Activated gamma-delta T cell treated with Interleukin-2 at 50 U/mL for 16 hours (primary cell): Measurements from ENCODE around the gene OOSP4B.
"Not testable (repeated sequence)": the region's sequence is repeated elsewhere in the genome, so short reads cannot be mapped to it uniquely, and the experiment has no call there.

Source experiments
- DNase-seq: peaks from one replicate; pipeline ENCODE4 v3.0.0-alpha.2; 2020

OOSP4B gene

GRCh38 chr11:60016881-60017280, at the start of gene OOSP4B:
Gene OOSP4B (plus strand): TSS chr11:60017181.
- no peak for DNase-seq

DNA sequence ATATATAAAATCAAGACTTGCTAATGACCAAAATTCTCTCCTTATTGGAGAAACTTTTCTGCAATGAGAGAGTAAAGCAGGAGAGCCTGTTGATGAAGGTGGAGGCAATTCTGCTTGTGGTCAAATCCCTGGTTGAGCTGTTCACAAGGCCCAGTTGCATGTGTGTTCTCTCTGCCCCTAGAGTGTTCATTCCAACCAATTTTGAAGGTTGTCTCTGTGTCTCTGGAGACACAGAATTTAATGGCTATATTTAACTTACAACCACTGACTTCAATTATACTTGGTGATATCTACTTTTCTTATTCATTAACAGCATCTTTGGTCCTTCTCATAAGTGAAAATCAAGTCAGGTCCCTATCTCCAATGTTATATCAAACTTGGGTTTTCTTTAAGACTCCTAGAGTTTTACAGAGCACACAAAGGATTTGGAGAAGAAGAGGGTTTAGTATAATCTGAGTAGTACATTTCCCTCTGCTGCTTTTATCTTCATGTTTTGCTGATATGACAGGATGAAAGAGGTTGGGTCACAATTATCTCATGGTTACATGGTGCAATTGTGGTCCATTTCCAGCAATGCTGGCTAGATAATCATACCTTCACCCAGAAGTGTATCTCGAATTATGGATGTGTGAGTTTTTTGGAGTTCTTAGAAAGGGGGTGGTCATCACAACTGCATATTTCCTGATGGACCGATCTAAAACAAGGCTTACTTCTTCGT, 49.1 kb upstream of the OOSP4B start:
- DNase-seq = no peak

DNA sequence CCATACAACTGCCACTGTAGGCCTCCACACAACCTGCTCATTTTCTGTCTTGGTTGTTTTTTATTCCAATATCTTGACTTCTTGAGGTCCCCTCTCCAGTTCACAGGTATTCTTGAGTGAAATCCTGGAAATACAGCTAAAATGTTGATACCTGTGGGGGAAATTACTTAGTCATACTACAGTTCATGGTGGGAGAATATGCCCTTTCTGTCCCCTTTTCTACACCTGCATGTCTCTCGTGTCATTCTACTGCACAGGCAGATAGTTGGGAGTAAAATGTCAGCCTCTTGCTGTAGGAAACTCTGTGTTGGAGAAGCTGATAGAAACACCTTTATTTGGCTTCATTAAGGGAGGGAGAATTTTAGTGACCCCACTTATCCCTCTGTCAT, 48.6 kb upstream of the OOSP4B start:
- DNase-seq = no peak

DNA sequence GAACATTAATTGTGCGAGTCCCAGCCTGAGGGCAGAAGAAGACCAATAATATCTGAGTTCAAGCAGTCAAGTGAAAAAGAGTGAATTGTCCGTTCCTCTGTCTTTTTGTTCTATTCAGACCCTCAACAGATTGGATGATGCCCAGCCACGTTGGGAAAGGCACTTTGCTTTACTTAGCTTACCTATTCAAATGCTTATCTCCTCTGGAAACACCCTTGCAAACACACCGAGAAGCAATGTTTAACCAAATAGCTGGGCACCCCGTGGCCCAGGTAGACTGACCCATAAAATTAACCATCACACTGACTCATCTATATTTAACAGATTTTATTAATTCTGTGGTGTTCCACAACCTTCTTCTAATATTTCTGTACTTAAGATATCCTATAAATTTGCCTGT, 43.9 kb upstream of the OOSP4B start:
- no peak for DNase-seq

- no peak for DNase-seq
Observed at GRCh38 chr11:59981106-59981770, 35.7 kb upstream of the OOSP4B start.

DNA sequence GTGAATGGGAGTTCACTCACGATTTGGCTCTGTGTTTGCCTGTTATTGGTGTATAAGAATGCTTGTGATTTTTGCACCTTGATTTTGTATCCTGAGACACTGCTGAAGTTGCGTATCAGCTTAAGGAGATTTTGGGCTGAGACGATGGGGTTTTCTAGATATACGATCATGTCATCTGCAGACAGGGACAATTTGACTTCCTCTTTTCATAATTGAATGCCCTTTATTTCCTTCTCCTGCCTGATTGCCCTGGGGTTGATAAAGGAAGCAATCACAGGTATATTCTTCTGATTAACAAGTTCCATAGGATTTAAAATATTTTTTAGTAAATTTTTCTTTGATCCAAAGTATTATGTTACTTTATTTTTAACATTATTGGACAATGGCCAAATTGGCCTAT, 34.9 kb upstream of the OOSP4B start:
- not testable (repeated sequence) for DNase-seq

DNA sequence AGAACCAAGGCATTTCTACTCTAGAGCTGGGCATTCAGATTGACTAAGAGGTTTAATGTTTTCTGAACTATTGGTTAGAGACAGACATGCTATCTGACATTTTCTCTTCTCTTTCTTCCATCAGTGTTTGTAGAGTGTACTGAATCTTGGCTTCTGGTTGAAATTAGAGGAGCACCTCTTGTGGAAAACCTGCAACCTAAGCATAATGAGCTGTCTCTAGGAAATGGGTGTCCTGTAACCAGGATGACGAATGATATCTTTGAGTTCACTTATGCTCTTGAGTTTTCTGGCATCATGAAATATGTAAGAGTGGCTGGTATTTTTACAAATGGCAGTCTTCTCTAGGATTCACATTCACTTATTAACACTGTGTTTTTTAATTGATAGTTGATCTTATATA, 33.8 kb upstream of the OOSP4B start:
- no peak for DNase-seq

DNA sequence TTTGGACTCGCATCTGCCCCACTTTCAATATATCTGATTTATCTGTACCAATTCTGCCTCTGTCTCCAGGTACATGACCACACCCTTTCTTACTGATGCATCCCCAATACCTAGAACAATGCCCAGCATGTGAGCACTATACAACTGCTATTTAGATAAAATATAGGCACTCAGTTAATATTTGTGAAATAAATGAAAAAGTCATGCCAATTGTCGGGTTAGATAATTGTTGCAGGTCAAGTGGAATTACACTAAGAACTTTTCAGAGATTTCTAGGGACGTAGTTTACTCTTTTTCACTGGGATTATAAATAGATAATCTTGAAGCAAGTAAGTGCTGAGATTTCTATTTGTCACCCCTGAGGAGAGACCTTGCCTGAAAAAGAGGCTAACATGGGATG, 32.6 kb upstream of the OOSP4B start:
- no peak for DNase-seq

DNA sequence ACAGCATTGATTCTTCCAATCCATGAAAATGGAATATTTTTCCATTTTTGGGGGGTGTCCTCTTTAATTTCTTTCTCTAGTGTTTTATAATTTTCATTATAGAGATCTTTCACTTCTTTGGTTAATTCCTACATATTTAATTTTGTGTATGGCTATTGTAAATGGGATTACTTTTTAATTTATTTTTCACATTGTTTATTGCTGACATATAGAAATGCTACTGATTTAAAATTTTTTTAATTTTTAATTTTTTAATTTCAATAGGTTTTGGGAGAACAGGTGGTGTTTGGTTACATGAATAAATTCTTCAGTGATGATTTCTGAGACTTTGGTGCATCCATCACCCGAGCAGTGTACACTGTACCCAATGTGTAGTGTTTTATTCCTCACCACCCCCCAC, 26.6 kb upstream of the OOSP4B start:
- no peak for DNase-seq

DNA sequence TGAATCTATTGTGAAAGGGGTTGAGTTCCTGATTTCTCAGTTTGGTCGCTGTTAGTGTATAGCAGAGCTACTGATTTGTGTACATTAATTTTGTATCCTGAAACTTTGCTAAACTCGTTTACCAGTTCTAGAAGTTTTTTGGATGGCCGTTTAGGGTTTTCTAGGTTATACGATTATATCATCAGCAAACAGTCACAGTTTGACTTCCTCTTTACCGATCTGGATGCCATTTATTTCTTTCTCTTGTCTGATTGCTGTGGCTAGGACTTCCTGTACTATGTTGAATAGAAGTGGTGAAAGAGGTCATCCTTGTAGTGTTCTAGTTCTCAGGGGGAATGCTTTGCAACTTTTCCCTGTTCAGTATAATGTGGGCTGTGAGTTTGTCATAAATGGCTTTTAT, 24.6 kb upstream of the OOSP4B start:
- DNase-seq = no peak

DNA sequence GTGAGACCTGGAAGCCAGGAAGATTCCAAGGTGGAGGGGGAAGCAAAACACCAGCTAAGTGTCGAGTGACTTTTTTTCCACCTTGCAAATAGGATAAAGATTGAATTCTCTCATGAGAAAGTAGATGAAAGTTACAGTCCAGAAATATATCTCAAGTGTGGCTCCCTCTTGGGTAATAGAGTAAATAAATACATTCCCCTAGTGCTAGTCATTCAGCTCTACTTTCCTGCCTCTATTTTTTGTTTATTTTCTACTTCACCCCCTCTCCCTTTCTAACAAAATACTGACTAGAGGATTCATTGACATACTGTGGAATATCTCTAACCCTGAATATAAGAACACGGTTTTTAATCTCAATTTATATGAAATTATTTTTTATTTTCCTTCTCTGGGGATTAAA, 19.2 kb upstream of the OOSP4B start:
- DNase-seq = no peak

DNA sequence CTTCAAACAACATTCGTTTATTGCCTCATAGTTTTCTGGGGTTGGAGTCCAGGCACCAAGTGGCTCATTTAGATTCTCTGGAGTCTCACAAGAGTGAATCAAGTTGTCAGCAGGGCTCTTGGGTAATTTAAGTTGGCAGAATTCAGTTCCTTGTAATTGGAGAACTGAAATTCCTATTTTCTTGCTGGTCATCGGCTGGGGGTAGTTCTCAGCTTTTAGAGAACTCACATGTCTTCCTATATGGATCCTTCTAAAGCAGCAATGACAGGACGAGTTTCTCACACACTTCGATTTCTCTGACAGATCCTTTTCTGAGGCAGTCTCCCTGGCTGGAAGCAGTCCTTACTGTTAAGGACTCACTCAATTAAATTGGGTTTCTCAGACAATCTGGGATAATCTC, 17.3 kb upstream of the OOSP4B start:
- DNase-seq = no peak

GRCh38 chr11:60003729-60004128, 13.3 kb upstream of the OOSP4B start:
- no peak for DNase-seq

DNA sequence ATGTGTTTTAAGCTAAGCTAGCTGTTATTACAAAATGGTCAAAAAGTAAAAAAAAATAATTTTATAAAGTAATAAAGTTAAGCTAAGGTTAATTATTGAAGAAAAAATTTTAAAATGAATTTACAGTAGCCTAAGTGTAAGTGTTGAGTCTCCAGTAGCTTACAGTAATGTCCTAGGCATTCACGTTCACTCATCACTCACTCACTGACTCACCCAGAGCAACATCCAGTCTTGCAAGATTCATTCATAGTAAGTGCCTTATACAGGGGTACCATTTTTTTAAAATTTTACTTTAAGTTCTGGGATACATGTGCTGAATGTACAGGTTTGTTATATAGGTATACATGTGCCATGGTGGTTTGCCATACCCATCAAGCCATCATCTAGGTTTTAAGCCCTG, 11.6 kb upstream of the OOSP4B start:
- no peak for DNase-seq

GRCh38 chr11:60018058-60018457, 1.1 kb downstream of the OOSP4B start:
- no peak for DNase-seq

GRCh38 chr11:60020376-60020775, 3.4 kb downstream of the OOSP4B start:
- DNase-seq = not testable (repeated sequence)

DNA sequence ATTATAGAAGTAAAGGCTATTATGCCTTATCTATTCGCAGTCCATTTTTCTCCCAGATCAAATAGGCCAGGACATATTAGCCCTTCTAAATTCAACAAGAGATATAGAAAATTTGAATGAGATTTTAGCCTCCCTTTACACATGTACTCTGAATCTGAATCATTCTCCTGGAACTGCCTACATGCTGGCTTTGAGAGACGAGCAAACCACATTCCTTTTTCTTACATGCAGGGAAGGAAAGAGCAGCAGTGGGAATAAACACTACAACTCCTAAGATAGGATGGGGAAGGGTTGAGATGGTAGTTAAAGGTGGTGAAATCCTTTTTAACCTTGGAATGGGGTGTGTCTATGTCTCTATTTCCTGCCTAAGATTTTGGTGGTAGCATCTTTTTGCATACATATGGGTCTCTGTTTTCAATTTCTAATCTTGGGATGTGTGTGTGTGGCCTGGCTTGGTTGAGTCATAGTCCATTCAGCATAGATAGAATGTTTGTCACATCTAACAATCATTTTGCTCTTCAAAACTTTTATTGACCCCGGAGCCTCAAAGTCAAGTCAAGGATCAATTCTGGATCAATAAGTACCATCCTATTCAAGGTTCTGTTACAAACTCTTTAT, 12.1 kb downstream of the OOSP4B start:
- DNase-seq = no peak

DNA sequence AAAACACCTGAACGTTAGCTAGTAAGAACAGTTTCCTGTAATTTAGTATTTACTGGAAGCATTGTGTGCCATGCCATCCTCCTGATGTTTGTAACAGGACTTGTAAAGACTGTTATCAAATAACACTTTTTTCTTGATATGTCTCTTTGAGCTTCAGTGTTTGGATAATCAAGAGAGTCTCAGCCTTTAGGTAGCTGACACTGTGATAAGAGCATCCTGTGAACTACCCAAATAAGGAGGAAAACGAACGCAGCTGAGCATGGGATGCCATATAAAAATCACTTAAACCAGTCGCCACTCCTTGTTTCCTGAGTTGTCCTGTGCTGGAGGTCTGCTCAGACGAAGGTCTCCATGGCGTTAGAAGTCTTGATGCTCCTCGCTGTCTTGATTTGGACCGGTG, 23.1 kb downstream of the OOSP4B start, which contains the start of gene OOSP2:
Gene OOSP2 (plus strand): TSS at position 301 of the 400 bp plus-strand sequence. CDS start 51 bp downstream, at position 352.
- DNase-seq = no peak

DNA sequence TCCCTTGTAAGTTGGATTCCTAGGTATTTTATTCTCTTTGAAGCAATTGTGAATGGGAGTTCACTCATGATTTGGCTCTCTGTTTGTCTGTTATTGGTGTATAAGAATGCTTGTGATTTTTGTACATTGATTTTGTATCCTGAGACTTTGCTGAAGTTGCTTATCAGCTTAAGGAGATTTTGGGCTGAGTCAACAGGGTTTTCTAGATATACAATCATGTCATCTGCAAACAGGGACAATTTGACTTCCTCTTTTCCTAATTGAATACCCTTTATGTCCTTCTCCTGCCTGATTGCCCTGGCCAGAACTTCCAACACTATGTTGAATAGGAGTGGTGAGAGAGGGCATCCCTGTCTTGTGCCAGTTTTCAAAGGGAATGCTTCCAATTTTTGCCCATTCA, 33.4 kb downstream of the OOSP4B start:
- DNase-seq = not testable (repeated sequence)

GRCh38 chr11:60050839-60051238, 33.9 kb downstream of the OOSP4B start:
- not testable (repeated sequence) for DNase-seq

DNA sequence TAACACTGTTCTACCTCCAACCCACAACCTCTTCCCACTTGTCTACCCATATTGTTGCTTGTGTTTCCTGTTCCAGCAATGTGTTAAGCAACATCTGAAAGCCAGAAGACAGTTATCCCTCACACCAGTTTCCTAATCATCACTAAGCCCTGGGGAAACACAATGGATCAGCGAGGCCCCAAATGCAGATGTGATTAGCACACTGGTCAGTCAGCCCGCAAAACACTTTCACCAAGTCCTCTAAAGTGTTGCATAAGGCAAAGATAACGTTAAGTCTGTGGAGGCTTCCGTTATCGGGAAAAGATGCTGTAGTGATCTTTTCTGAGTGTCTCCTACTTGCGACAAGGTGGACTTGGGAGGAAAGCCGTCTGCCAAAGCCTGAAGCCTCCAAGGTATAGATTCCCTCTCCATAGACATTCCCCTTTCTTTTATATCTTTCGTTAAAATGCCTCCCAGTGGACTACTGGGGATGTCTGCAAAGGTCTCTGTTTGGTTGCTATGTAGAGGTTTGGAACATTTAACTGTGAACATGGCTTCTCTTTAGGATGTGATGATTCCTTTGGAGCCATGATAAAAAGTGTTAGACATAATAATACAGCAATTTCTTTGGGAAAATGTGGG, 39.5 kb downstream of the OOSP4B start, which contains the start of gene MS4A3:
Gene MS4A3 (plus strand): TSS at position 317 of the 621 bp plus-strand sequence. CDS start 4,496 bp downstream, outside the sequence.
- no peak for DNase-seq

DNA sequence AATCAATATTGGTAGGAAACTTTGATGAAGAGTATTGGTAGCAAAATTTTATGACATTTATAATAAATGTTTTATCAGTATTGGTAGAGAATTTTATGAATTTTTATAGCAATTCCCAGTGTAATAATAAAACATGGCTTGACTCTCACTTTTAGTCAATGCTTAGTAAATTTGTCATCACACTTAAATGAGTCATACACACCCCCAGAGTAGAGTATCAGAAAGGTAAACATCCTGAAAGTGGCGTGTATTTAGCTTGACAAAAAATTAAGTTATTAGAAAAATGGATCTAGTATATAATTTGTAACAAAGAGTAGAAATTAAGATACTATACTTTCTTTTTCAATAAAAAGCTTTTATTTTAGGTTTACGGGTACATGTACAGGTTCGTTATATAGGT, 42.1 kb downstream of the OOSP4B start:
- no peak for DNase-seq

DNA sequence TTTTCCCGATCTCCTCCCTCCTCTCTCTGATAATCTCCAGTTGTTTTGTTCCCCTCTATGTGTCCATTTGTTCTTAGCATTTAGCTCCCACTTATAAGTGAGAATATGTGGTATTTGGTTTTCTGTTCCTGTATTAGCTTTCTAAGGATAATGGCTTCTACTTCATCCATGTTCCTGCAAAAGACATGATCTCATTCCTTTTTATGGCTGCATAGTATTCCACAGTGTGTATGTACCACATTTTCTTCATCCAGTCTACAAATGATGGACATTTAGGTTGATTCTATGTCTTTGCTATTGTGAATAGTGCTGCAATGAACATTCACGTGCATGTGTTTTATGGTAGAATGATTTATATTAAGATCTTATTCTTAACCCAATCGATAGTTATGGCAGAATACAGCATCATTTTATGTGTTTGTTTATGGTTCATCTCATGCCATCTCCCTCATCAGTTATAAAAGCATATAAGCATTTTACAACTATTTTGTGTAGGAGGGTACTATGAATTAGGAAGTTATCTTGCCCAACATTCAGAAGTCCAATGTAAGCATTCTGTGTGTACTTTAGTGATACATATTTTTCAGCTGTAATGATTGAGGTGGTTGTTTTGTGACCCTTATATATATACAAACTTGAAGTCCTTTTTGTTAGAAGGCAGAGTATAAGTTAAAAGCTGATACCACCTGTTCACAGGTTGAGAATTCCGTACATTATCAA, 42.7 kb downstream of the OOSP4B start:
- no peak for DNase-seq
